HG02759 (cell line): ENCODE data around the gene VEZF1.
A peak's percentile ranks its signal among the peaks of the same experiment; 100 is the strongest.

Source experiments
- ATAC-seq: cut with Tn5 transposase; IDR thresholded peaks from one replicate; pipeline ENCODE4 v1.9.1; 2021; ENCODE audit warnings: mild to moderate bottlenecking, moderate library complexity; ENCODE audit not compliant: unreplicated experiment

The VEZF1 gene

DNA sequence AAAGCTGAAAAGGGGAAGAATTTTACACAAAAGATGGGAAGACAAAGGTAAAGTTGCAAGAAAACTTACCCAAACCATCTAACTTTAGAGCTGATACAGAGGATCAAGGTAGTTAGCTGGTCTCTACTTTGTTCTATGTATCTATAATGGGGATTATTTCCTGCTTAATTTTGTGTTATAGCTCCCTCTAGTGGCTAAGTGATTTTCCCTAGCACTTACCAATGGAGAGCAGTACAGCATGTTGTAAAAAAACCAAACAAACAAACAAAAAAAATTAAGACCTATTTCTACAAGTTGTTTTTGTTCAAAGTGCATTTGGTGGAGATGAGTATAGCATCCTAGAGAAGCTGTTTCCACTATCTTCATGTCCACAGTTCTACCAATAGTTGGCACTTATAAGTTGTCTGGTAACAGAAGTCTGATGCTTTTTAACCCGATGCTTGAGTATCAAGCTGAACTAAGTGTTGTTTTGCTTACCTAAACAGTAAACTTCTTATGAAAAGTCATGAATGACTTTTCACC, 11.5 kb upstream of the VEZF1 start:
- ATAC-seq, result peak; percentile 72

DNA sequence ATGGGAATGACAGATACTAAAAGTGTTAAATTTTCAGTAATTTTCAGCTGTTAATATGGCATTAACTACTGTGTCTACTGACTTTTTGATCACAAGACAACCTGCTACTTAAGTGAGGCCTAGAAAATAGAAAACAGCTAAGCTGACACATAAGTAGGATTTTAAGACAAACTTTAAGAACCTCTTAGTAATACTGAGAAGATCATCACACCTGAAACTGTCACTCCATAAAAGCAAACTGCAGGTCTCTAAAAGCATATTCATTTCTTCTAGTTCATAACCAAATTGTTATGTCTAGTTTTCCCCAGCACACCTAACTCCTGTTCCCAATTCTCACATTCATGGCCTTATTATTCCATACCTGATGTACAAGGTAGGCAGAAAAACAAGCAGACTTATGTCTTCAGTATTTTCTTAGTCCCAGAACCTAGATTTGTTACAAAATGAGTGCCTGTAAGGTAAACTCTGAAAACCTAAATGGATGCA, 11.0 kb upstream of the VEZF1 start:
- ATAC-seq, result no peak

DNA sequence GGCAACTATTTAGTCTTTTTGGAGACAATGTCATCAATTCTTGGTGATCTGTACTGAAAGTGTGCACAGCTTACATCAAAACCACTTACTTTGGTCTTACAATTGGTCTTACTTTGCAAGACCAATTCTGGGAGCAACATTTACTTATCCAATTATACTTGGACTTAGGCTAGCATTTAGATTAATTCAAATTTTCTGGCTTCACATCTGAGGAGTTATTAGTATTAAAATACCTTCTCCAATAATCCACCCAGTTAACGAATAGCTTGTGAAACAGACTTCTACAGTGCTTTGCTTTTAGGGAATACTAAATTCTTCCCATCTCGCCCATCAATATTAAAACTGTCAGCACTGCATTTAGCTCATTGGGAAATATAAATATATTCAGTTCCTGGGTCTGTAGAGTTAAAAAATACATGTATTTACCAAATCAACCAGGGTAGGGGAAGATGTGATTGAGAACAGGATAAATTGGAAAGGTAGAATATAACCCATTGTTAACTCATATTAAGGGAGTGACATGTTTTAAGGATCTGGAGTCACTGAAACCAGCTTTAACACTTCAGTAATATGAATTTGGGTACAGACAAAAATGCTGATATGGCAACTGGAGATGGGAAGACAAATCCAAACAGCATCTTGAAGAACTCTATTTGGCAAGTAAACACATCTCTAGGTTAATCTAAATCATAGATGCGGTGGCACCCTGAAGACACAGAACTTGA, 9.2 kb upstream of the VEZF1 start:
- no peak for ATAC-seq

DNA sequence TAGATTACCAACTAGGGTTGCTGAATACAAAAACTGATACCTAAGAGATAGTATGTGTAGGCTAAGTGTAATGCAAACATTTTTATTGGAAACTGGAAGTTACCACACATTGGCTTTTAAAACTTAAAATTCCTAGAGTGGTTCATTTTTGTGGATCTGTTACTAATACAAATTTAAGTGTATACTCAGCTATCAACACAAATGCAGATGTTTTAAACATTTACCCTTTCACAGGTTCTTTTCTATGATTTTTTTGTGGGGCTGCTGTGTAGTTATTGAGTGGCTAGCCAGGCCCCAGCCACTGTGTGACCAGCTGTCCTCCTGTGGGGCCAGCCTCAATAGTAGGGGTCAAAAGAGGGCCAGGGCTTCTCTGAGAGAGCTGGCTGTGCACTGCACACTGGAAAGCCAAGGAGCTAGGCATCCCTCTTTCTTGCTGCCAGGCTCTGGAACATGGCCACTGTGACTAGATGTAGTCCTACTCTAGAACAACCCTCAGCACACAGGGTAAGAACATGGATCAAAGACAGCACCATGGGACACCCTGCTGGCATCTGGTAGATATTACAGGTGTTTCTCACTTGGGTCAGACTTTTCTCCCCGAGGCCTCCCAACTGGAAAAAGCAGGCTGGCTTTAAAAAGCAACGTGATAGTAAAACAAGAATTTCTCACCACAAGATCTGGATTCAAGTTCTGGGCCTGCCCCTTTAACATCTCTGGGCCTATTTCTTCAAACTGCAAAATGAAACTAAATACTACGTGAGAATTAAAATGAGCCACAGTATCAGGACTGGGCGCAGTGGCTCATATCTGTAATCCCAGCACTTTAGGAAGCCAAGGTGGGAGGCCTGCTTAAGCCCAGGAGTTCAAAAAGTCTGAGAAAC, 7.3 kb upstream of the VEZF1 start:
- ATAC-seq, result peak; percentile 69

DNA sequence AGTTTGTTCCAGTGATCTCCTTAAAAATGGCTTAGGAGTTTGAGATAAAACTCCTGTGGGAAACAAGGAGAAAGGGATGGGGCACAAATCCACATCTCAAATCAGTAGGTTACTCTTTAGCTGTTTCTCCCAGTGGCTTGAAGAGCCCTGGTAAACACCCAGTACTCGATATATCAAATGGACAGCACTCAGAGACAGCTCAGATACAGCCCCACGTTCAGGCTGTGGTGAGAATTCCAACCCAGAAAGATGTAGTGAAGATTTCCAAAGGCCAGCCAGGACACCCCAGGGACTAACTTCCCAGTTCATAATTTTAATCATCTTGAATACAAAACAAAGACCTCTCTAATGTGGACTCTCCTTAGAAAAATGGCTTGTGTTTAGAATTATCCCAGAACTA, 6.4 kb upstream of the VEZF1 start:
- ATAC-seq, result no peak

DNA sequence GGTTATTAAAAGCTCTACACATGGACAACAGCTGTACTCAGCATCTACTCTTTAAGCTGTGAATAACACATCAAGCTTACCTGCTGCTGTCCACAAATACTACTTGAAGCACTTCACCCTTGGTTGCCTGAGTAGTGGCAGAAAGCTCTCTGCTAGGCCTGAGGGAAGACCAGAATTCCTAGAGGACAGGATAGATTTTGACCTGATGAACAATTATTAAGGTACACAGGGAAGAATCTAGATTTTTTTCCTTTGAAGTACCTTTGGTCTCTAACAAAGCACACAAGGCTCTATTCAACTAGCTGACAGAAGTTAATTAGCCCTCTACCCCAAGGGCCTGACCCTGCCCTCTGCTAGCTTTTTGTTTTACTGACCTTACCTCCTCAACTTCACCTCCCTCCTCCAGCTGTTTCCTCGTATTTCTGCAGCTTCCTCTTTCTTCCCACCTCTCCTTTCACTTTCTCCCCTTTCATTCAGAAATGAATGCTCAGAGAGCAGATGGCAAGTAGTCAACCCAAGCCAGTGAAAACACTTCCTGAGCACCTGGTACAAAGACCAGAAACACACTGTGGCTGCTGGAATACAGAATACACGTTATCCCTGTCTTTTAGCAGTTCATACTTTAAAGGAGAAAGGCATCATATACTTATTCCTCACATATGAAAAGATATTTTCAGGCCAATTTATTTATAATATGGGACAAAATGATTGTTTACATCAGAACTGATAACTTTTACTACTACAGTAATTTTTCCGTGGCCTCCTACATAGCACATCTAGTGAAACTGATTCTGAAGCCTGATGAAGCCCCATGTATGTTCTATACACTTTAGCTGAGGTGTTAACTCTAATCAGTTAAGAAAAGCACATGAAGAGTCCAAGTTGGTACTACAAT, 5.7 kb upstream of the VEZF1 start:
- ATAC-seq, result no peak

DNA sequence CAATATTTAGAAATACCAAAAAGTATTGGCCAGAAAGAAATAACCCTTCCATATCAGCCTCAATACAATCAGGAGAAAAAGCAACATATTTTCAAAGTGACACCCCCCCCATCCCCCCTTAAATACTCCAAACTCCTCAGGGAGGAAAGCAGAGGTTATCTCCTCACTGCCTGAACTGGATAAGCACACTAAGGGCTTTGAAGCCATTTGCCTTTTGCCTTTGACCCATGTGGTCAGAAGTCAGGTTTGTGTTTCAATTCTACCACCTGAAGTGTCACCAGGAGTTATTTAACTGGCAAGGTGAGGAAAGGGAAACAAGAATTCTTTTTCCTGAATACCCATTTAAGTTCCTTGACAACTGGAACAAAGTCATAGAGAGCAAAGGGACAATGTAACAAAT, 3.5 kb upstream of the VEZF1 start:
- ATAC-seq, result no peak

DNA sequence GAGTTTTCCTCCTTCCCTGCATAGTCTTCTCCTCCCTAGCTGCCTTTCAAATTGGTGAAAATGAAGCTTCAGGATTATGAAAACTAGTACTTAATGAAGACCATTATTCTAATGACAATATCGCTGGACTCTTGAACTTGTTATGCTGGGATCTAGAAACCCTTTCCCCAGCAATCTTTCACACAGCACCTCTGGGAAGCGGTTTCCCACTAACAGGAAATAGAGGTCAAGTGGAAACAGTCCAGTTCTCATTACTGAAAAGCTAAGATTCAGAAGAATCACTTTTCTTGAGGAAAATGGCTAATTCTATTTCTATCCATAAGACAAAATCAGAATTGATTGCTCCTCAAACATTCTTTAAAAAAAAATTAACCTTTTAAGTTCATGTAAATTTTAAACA, 2.0 kb upstream of the VEZF1 start:
- ATAC-seq, result no peak

DNA sequence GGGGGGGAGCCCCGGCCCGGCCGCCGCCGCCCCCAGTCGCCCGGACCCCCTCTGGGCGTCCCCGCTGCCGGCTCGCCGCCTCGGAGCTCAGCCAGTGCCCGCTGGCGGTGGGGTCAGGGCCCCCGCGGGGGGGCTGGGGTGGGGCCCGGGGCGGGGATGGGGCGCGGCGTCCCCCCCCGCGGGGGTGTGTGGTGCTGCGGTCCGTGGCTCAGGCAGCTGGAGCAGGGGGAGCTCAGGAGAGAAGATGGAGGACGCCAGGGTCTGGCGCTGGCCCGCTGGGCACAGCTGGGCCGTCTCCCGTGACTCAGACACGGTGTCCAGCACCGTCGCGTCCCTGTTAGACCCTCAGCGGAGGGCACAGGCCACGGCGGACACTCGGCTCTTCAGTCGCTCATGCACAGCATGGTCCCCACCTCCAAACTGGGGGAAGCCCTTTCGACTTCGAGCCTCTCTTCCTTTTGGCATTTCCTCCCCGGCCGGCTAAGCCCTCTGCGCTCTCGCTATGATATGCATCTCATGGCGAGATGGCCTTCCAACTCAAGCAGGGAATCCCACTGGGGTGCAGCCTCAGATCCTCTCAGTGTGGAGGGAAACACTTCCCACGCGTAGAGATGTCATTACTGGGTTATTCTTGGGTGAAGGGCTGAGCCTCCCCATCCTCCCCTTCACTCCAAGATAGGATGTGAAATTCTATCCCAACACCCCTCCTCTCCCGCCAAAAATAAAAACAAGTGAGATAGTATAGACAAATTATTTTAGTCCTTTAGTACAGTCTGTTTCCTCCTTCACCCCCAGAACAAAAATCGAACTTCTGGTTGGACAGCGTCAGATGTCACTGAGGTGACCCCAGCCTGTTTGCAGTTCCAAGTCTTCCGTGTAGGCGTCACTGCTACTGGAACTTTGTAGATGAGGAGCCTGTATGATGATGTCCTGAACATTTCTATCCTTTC, 522 bp upstream of the VEZF1 start:
- ATAC-seq, result peak; percentile 79

DNA sequence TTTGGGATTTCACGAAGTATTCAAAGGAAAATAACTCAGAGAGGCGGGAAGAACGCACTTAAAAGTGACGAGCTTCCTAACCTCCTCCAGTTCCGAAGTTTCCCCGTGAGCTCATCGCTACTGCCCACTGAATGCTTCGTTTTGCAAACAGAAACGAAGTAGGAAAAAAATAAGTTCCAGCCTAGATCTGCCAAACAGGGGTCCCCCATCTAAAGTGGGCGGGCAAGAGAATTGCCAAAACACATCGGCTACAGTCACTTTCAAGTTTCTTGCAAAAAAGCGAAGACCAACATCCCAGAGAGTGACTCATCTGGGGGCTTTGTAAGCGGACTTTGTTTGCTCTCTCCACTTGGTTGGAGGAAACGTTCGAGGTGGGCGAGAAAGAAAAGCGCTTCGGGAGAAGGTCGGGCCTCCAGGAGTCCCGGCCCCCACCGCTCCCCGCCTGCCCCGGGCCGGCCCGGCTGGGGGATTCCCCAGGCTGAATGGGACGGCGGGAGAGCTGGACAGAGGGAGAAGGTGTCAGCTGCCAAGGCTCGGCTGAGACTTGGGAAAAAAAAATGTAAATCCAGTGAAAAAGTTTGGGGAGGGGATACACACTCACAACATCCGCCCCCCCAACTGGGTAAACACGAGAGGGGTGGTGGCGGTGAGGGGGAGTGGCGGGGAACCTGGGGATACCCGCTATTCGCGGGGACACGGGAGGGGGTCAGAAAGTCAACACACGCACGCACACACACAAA, 1.0 kb downstream of the VEZF1 start:
- ATAC-seq, result peak; percentile 22

DNA sequence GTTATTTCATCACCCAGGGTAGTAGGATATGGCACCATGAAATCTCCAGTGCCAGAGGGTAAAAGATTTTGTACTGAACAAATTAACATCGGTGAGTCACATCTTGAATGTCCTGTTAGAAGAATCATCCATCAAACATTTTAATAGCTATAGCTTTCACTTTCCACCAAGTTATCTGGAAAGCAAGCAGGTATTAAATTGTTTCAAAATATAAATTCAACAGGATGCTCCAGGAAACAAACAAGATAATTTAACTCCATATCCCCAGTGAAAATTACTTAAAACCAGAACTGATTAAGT, 2.4 kb downstream of the VEZF1 start:
- no peak for ATAC-seq

DNA sequence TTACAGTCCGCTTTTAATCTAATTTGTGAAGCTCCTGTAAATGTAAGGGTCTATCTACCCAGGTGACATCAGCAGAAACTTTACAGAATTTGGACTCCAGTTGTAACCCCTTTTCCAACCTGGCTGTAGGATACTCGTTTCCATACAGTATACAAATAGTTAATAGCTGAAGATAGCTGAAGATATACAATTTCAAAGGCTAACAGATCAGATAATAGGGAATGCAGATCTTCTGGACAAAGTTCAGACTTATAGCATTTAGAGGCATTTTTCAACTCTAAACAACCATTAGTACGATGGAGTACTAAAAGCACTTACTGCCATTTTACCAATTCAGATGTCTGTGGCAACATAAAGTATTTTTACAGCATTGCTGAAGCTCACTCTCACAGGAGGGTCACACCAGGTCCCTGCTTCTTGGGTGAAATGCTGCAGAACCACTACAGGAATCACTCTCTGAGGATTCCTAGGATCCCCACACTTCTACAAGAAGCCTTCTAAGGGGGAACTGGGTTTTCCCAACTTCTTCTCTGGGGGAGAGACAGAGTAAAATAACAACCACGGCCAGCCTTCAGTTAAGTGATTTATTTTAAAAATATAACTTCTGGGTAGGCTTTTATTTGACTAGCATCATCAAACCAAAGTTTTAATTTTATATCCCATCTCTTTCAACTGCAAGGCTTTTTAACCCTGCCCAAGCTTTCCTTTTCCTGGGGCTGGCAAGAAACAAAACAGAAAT, 2.9 kb downstream of the VEZF1 start:
- ATAC-seq, result no peak

DNA sequence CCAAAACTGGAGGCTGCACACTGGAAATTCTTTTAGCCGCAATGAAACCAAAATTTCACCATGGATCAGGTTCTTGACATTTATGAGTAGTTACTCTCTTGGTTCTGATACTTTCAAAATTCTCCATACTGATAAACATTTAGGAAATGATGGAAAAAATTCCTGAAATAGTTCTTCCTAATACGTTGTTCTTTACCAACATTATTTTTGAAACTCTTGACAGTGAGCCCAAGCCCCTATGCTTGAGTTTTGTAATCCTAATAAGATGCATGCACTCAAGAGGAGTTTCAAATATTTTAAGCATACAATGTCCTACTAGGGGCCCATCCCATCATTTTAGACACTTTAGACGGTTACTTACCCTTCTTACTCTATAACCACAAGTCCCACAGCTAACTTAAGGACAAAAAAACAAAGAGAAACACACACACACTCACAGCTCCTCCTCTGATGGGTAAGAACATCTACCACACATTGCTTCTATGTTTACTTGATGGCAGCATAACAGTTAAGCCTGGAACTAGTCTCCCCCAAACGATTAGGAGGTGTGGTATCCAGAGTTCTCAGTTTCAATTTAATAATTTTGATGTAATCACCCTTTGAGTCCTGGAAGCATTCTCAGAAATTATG, 3.7 kb downstream of the VEZF1 start:
- no peak for ATAC-seq

DNA sequence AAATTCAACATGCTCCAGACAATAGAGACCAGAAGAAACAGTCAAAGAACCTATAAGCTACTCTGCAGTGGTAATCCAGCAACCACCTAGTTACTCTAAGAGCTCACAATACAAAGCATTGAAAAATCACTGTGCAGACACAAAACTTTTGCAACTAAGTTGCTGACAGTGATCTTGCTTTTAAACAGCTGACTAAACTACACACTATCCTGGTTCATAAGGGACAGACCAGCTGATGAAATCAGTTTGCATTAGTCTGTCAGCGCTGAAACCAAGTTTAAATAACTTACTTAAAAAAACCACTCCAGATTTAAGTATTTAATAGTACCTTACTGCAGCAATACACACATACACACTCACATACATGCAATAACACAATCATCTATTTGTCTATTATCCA, 4.6 kb downstream of the VEZF1 start:
- no peak for ATAC-seq

DNA sequence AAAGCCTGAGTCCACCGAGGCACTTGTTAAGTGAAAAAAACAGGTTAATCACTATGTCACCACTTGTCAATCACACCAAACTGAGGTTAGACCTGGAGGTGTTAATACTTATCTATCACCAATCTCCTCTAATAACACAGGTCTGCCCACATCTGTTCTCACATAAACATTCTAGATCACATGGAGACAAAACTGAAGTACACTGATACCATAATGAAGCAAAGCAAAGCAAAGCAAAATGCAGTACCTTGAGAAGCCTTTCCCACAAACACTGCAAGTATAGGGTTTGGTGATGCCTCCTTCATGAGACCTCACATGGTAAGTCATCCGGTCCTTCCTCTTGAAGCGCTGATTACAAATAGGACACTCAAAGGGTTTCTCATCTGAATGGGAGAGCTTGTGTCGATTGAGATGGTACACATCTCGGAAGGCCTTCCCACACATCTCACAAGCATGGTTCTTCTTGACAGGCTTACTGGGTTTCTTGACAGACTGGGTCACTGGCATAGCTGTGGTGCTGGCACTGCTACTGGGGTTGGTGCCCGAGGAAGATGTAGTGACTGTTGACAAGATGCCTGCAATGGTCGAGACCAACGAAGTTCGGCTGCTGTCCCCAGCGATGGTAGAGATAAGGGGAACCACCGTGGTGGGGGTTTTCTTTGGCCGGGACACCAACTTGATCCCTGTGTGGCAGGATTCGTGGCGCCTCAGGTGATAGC, 5.4 kb downstream of the VEZF1 start:
- no peak for ATAC-seq

DNA sequence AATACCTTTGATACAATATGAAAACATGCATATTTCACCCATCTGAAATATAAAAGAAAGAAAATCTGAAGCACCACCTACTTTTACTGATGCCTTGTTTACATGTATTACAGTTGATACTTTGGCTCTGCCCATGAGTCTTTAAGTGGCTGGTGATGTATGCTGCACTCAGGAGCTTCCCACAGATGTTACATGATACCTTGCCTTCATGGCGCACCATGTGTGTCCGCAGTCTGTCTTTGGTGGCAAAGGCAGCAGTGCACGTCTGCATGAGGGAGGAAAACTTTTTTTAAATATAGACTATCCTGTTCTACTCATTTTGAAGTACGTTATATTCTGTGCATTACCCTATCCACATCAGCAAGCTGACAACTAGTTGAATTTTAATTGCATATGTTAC, 7.5 kb downstream of the VEZF1 start:
- no peak for ATAC-seq

DNA sequence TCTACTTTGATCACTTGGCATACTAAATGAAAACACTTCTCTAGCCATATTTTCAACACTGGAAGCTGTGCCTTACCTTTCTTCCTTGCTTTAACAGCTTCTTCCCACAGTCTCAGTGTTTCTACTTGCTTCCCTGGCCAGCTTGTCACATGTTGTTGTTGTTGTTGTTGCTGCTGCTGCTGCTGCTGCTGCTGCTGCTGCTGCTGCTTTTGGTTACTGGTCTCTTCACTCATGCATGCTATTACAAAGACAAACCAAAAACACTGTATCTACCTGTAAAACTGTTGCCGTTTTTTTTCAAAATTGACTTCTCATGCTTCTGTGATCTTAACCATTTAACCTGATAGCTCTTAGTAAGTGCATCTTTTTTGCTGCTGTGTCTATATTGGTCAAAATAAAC, 9.0 kb downstream of the VEZF1 start:
- no peak for ATAC-seq

DNA sequence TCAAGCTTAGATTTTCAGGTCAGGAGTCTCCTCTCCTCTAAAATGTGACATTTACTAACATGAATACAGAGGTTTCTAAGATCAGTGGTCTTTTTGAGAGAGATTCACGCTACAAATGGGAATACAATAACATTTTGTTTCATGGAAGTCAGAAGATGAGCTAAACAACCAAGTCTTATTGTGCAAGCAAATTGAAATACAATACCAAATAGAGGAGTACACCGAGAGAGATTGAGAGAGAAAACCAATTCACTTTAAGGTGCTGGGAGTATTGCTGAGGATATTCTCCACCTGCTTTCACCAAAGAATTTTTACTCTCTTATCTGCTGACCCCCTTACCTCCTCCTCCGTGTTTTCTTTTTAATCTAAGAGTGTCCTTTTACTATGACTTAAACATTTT, 11.5 kb downstream of the VEZF1 start:
- no peak for ATAC-seq
